LNCAP (cell line): ENCODE data around the gene PBX2.

Experiments used
- TF ChIP-seq, protein P1 (sequence below): fragments of 450-650 bp; IDR thresholded peaks from 2 replicates; pipeline ENCODE4 v1.5.1; 2017; ENCODE audit warnings: mild to moderate bottlenecking

PBX2 gene

DNA sequence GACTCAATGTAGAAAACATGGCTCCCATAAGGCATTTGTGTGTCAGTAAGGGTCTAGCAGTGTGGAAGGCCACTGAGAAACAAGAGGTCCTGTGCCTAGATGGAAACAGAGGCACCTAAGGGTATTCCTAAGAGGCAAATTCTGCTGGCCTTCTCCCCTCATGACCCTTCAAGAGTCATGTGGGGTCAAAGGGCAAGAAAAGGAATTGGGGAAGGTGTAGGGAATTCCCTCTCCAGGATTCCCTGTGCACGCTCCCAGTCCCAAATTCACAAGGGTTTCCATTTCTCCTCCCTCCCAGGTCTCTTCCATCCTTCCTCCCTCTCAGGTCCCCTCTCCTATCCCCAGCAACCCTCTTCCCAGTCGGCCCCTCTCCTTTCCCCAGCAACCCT lies 14.7 kb downstream of the PBX2 start:
- TF ChIP-seq, protein P1, sequence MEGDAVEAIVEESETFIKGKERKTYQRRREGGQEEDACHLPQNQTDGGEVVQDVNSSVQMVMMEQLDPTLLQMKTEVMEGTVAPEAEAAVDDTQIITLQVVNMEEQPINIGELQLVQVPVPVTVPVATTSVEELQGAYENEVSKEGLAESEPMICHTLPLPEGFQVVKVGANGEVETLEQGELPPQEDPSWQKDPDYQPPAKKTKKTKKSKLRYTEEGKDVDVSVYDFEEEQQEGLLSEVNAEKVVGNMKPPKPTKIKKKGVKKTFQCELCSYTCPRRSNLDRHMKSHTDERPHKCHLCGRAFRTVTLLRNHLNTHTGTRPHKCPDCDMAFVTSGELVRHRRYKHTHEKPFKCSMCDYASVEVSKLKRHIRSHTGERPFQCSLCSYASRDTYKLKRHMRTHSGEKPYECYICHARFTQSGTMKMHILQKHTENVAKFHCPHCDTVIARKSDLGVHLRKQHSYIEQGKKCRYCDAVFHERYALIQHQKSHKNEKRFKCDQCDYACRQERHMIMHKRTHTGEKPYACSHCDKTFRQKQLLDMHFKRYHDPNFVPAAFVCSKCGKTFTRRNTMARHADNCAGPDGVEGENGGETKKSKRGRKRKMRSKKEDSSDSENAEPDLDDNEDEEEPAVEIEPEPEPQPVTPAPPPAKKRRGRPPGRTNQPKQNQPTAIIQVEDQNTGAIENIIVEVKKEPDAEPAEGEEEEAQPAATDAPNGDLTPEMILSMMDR, result no peak

DNA sequence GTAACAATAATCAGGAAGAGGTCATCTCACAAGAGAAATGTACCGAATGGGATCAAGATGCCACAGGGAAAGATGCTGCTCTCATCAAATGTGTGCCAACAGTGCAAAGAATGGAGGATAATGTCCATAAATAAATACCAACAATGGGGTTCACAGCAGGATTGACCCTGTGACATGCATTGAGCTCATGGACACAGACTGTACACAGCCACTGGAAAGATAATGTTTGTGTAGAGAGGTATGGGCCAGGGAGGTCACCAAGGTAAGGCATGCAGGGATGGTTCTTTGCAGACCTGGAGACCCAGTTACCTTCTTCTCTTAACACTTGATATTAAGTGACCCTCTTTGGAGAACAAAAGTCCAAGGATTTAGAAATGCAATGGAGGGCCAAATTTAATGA lies 15.6 kb downstream of the PBX2 start:
- TF ChIP-seq, protein P1, result no peak

DNA sequence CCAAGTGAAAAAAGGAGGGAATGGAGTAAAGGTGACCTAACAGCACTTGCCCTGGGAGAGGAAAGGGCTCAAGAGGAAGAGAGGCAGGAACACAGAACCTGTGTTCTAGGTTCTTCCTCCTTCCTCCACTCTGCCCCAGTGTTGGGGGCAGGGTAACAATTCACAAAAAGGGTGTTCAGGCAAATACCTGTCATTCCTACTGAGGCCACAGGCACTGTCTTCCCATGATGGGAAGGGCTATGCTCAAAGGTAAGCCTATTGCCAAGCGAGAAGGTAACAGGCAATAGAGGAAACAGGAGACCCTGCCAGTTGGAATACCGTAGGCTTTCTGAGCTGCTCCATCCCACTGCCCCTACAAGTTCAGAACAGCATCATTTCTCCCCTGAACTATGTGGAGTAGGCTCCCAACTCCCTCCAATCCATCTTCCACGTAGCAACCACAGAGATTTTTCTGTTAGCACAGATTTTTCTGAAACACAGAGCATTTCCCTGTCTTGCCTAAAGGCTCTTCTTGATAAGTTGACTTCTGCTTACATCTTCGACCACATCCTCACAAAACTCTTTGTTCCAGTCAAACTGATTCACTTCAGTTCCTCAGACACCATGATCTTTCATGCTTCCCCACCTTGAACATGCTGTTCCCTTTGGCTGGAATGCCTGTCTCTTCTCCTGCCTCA lies 16.8 kb downstream of the PBX2 start:
- TF ChIP-seq, protein P1, result no peak

DNA sequence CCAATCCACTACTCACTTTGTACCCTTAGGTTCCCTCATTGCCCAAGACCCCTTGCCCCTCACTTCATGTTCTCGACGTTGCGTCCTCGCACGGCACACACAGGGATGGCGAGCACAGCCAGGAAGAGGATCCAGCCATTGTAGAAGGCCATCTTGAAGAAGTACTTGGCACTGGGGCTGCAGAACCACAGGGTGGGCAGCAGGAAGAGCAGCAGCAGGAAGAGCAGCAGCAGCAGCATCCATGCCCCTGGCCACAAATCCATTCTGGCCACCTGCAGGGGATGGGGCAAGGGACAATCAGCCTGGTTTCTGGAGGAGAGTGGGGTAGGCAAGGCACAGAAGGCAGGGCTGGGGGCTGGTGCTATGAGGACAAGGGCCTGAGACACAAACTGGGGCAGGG lies 18.8 kb downstream of the PBX2 start:
- TF ChIP-seq, protein P1, result no peak

DNA sequence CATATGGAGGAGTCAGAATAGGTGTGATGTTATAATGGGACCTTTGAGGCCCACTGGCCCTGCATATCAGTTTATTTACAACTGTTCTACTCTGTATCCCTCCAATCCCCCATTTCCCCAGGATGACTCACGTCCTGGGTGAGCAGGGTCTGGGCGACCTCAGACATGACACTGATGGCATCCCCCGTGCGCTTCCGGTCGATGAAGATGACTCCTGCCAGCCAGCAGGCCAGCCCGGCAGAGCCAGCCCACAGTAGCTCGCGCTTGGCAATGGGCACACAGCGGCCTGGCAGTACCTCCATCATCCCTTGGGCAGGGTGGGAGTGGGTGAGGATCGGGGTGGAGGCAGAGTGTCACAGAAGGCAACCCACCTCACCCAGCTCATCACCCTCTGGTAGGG lies 19.7 kb downstream of the PBX2 start:
- TF ChIP-seq, protein P1, result no peak

DNA sequence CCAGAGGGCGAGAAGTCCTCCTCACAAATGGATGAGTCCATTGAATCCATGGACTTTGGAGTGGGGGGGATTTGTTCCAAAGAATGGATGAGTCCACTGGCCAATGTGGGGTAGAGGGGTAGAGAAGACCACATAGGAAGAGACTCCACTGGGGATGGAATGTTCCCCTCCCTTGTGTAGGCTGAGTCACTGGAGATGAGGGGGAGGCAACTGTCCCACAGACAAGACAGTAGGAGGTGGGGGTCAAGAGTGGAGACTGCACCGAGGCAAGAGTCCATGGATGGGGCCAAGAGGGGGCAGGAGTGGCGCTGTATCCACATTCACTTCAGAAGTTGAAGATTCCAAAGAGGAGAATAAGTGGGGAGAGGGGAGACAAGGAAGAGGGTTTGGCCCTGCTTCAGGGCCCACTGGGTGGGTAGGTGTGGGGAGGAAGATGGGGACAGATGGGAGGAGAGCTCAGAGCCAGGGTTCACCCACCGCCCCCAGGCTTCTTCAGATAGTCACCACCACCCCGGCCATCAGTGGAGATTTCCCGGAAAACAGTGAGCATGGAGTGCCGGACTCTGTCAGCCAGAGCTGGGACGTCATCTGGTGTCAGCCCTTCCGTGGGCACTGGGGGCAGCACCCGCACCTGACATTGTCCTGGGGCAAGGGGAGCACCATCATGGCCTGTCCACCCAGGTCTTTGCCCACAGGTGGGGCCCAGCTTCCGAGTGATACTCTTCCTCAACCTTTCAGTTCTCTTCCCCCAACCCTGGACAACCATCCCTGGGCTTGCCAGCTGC lies 21.0 kb downstream of the PBX2 start:
- TF ChIP-seq, protein P1, result no peak

DNA sequence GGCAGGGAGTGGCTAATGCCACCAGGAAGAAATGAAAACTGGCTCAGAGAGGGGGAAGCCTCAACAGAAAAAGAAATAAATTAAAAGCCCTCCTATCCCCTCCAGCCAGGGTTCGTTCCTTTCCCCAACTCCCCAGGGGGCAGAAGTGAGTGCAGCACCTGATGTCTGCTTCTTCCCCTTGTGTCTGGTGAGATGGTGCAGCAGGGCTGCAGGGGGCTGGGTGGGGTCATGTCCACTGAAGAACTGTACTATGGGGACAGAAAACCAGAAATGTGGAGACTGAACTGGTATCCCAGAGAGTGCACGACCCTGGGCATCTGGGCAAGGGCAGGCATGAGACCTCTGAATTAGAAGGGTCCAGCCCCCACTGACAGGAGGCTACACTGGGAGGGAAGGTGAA lies 21.7 kb downstream of the PBX2 start:
- TF ChIP-seq, protein P1, result no peak
